ENCODE results near the gene ASTN2. TPM values are rescaled to one million over a fixed set of nuclear protein-coding genes. Genes with fewer than 3 reads are reported as not detected.

The ASTN2 gene
- total RNA-seq, 1 donor from 2014 or later = 10.0 TPM

DNA sequence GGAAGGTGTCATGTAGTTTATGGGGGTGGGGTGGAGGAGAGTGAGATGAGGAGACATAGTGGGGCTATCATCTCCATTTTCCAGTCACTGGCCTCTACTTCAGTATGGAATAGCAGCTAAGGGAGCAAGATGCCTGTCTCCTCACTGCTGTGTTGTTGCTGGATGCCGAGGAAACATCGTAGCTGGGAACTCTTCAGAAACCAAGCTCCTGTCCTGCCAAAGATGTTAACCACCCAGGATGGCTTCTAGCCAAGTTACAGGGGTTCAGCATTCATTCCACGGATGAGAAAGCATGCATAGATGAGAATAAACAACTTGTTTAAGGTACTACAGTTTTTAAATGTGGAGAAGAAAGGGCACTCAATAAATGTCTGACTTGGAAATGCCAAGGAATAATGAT is 226.5 kb downstream of the ASTN2 start:
- Mint-ChIP-seq H3K4me1 (ENCODE audit: unreplicated experiment) (no peaks in the 10 kb centered on the region), H3K4me3 (ENCODE audit: unreplicated experiment) (no peak overlapping the region), H3K36me3 (ENCODE audit: low read depth, unreplicated experiment) (no peaks in the 10 kb centered on the region), H3K27ac (ENCODE audit: unreplicated experiment) (no peak overlapping the region), H3K9me3 (ENCODE audit: unreplicated experiment) (no peaks in the 10 kb centered on the region), H3K27me3 (ENCODE audit: unreplicated experiment) (no peaks in the 10 kb centered on the region)
- TF ChIP-seq CTCF (IDR thresholded peaks at IDR 0.05; ENCODE audit: unreplicated experiment) = no peak
- DNase-seq (ENCODE audit: low spot score) = no peak

- Mint-ChIP-seq H3K4me3 (ENCODE audit: unreplicated experiment) (no peak overlapping the region), H3K9me3 (ENCODE audit: unreplicated experiment) (no peaks in the 10 kb centered on the region), H3K36me3 (ENCODE audit: low read depth, unreplicated experiment) (no peaks in the 10 kb centered on the region), H3K4me1 (ENCODE audit: unreplicated experiment) (no peaks in the 10 kb centered on the region), H3K27ac (ENCODE audit: unreplicated experiment) (no peak overlapping the region), H3K27me3 (ENCODE audit: unreplicated experiment) (no peaks in the 10 kb centered on the region)
- TF ChIP-seq CTCF (IDR thresholded peaks at IDR 0.05; ENCODE audit: unreplicated experiment) = no peak
- no peak for DNase-seq (ENCODE audit: low spot score)
Measured at GRCh38 chr9:117187498-117187897, 227.4 kb downstream of the ASTN2 start.

DNA sequence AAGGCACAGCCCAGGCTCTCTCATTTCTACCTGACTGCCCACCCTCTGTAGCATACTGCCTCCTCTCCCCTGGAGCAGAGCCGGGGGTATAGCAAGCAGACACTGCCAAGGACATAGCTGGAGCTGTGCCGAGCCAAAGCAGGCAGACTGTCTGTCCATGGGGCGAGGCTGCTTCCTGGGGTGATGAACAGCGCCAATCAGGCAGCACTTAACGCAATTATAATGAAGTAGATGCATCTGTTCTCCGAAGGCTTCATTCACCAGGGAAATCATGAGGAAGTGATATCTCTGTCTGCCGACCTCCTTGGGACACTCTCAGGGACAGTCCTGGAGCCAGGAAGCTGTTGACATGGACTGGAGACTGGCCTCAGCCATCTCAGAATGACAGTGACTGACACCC is 230.7 kb downstream of the ASTN2 start:
- no peak overlapping the region for H3K27ac Mint-ChIP-seq (ENCODE audit: unreplicated experiment)
- H3K4me1 Mint-ChIP-seq (ENCODE audit: unreplicated experiment) = no peaks in the 10 kb centered on the region
- peaks cover 6% of the 10 kb centered on the region for H3K36me3 Mint-ChIP-seq (ENCODE audit: low read depth, unreplicated experiment)
- DNase-seq (ENCODE audit: low spot score) = no peak
- H3K4me3 Mint-ChIP-seq (ENCODE audit: unreplicated experiment) = no peak overlapping the region
- H3K27me3 Mint-ChIP-seq (ENCODE audit: unreplicated experiment) = no peaks in the 10 kb centered on the region
- H3K9me3 Mint-ChIP-seq (ENCODE audit: unreplicated experiment) = peaks cover 7% of the 10 kb centered on the region
- no peak for TF ChIP-seq CTCF (IDR thresholded peaks at IDR 0.05; ENCODE audit: unreplicated experiment)

DNA sequence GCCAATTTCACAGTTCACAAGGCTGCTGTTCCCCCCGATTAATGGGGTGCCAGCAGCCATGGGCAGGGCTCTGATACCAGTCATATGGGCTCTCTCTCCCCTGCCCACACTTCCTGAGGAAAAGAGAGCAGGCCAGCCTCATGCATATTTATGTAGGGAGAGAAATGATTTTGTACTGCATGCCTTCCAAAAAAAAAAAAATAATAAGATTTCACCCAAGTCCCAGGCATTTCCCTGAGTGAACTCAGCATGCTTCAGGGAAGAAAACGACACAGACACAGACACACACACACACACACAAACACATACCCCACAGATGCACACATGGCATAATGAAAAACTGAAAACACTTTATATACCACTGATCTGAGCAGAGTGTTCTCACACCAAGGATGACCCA is 232.8 kb downstream of the ASTN2 start:
- TF ChIP-seq CTCF (IDR thresholded peaks at IDR 0.05; ENCODE audit: unreplicated experiment) = no peak
- H3K4me1 Mint-ChIP-seq (ENCODE audit: unreplicated experiment) = no peaks in the 10 kb centered on the region
- H3K27ac Mint-ChIP-seq (ENCODE audit: unreplicated experiment) = no peak overlapping the region
- H3K4me3 Mint-ChIP-seq (ENCODE audit: unreplicated experiment) = no peak overlapping the region
- H3K9me3 Mint-ChIP-seq (ENCODE audit: unreplicated experiment) = peaks cover 7% of the 10 kb centered on the region
- no peak for DNase-seq (ENCODE audit: low spot score)
- H3K36me3 Mint-ChIP-seq (ENCODE audit: low read depth, unreplicated experiment) = peaks cover 6% of the 10 kb centered on the region
- no peaks in the 10 kb centered on the region for H3K27me3 Mint-ChIP-seq (ENCODE audit: unreplicated experiment)

DNA sequence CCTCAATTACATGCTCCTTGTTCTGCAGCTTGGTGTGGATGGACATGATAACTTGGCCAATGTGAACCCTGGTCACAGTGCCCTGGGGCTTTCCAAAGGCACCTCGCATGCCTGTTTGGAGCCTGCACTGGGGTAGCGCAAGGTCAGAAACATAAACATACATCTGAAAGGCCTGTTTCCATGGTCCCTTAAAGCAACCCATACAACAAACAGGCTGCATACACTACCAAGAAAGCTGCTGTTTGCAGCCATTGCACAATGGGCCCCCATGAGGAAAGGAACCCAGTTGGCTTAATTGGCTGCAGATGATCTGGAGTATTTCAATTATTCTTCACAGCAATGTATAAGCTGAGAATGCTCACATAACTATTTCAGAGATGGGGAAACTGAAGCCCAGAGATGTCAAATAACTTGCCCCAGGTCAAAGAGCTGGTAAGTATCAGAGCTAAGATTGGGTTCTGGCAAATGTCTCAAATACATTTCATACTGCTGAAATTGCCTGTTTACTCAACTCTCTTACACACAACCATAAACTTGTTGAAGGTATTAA is 233.9 kb downstream of the ASTN2 start:
- no peak overlapping the region for H3K27ac Mint-ChIP-seq (ENCODE audit: unreplicated experiment)
- peaks cover 6% of the 10 kb centered on the region for H3K36me3 Mint-ChIP-seq (ENCODE audit: low read depth, unreplicated experiment)
- no peak overlapping the region for H3K4me3 Mint-ChIP-seq (ENCODE audit: unreplicated experiment)
- no peaks in the 10 kb centered on the region for H3K4me1 Mint-ChIP-seq (ENCODE audit: unreplicated experiment)
- no peak for DNase-seq (ENCODE audit: low spot score)
- peaks cover 7% of the 10 kb centered on the region for H3K9me3 Mint-ChIP-seq (ENCODE audit: unreplicated experiment)
- H3K27me3 Mint-ChIP-seq (ENCODE audit: unreplicated experiment) = no peaks in the 10 kb centered on the region
- no peak for TF ChIP-seq CTCF (IDR thresholded peaks at IDR 0.05; ENCODE audit: unreplicated experiment)
